ENCODE results near the gene CAMK2N1.
A peak's percentile ranks its signal among the peaks of the same experiment; 100 is the strongest.

Gene CAMK2N1

DNA sequence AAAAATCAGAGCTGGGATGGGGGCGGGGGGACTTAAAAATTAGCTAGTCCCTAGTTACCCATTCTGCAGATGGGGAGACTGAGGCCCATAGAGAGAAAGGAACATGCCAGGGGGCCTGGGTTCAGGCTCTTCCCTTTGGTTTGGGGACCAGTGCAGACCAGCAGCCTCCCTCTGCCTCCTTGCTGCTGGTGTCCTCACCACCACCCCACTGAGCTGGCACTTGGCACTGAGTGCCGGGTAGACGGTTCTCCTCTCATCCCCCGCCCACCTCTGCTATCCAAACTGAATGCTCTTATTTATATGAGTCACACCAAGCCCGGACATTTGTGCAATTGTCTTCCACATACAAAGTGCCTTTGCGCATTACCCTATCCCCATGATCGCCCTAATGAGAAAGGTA is 39.2 kb downstream of the CAMK2N1 start:
- DNase-seq (ENCODE audit: low read depth in 2 of 3, low spot score in 2 of 3): no peak

DNA sequence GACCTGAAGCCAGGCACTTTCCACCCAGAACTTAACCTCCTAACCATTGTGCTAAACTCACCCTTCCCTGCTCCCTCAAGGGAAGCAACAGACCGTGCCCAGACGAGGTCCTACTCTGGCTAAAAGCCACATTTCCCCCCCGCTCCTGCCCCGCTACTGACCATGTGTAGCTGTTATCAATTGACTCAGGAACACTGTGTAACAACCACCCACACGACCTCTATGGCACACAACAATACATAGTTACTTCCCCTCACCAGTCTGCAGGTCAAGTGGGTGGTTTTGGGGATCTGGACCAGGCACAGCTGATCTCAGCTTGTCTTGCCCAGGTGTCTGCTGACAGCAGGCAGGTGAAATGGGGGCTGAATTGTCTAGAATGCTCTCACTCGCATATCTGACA is 40.1 kb downstream of the CAMK2N1 start:
- no peak for DNase-seq (ENCODE audit: low read depth in 2 of 3, low spot score in 2 of 3)

DNA sequence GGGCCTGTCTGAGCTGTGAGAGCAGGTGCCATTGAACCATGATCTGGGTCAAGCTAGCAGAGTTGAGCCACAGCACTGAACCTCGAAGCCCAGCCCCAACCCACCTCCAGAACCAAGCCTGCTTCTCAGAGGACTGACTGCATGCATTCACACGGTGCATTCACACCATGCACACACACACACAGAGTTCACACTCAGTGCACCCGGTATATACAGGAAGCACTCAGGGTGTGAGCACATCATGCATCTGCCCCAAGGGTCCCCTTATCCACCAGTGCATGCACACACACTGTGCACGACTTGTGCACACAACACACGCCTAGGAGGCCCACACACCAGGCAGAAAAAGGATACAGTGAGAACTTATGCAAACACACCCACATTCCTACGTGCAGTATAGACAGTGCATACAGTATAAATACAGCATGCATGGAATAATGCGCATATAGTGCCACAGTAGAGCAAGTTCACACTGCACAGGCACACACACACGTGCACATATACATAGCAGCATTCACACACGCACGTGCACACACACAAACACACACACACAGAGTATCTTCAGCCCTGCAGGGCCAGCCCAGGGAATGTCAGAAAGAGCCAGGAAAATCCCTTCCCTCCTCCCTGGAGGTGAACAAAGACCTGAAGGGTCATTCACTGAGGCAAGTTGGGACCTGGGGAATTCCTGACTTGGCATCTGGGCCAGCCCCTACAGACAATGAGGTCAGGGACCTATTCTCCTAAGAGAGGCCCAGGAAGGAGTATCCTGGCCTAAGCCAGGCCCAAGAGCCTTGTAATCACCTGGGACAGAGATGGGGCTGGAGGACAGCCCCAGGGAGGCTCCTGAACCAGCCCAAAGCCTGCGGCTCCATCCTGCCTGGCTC is 42.1 kb downstream of the CAMK2N1 start:
- no peak for DNase-seq (ENCODE audit: low read depth in 2 of 3, low spot score in 2 of 3)

DNA sequence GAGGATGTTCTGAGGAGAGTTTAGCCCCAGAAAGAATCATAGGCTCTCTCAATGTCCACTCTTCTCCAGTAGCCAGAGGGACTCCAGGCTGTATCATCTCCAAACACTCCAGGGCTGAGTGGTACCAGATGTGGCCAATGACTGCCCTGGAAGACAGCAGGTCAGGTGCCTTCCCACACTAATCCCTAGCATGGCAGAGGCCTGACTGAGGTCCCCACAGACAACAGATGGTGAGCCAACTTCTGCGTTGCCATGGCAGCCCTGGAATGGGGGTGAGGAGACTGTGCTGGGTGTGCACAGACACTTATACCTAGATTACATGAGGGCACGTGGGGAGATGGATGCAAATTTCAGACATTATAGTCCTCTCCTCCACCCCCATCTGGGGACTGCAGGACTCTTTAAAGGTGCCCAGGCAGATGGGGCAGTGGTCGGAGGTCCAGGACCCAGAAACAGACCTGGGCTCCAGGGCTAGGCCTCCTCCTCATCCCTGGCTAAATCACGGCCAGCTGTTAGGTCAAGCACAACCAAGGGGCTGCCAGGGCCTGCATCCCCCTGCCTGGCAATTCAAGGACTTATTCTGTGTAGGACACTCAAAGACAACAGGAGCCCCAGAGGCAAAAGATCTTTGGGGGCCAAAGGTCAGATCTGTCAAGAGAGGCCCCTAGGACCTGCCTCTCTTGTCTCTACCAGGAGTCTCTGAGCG is 42.9 kb downstream of the CAMK2N1 start:
- DNase-seq (ENCODE audit: low read depth in 2 of 3, low spot score in 2 of 3): no peak

DNA sequence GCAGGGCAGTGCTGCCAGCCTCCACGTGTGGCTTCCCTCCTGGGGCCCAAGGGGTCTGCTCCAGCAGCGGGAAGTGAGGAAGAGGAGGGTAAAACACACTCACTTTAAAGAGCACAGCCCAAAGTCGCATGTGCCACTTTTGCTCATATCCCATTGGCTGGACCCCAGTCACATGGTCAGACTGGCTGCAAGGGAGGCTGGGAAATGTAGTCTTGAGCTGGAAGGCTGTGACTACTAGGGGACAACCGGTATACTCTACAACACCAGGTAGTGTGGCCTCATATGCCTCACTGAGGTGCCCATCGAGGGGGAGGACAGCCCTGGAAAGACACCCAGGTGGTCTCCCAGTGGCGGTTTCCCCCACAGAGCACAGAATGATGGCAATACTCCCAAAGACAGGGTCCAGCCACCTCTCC is 45.2 kb downstream of the CAMK2N1 start:
- peak in 1 of 3 experiments; percentile 7 for DNase-seq (ENCODE audit: low read depth in 2 of 3, low spot score in 2 of 3)

DNA sequence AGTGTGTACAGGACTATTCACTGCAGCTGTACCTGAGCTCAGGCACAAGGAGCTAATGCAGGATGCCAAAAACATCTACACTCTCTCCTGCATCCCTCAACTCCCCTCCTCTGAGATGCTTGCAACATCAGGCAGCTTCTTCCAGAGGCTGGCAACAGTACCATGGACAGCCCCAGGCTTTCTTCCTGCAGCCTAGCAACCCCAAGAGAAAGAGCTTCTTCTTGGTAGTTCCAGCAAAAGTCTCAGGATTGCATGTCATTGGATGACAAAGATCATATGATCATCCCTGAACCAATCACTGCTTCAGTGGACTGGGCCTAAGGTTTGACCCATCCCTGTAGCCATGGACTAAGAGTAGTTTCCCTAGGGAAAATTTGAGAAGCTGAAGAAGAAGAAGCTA is 46.7 kb downstream of the CAMK2N1 start:
- no peak for DNase-seq (ENCODE audit: low read depth in 2 of 3, low spot score in 2 of 3)

DNA sequence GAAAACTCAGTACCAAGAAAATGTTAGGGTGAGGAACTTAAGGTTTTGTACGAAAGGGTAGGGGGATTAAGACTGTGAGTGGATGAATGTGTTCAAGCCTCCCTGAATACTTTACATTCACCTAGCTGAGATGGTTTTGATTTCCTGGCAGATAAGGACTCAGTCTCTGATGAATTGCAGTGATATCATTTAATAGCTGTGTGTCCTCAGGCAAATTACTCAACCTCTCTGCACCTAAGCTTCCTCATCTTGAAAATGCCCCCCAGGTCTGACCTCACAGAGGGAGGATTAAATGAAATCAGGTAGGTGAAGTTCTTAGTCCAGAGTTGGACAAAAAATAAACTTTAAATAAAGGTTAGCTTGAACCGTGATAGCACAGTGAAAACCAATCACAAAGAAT is 48.4 kb downstream of the CAMK2N1 start:
- DNase-seq (ENCODE audit: low read depth in 2 of 3, low spot score in 2 of 3): no peak

DNA sequence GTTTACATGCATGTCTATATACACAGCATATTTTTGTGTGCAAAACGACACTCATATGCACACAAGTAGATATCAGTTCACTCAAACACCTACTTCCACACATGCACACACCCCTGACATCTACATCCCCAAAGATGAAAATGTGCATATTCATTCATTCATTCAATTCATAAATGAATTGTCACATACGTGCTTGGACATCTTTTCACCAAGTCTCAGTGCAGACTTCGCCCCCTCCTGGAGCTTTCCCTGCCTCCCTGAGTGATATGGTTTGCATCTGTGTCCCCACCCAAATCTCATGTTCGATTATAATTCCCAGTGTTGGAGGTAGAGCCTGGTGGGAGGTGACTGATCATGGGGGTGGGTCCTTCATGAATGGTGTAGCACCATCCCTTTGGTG is 53.1 kb downstream of the CAMK2N1 start:
- no peak for DNase-seq (ENCODE audit: low read depth in 2 of 3, low spot score in 2 of 3)
